GM12892 (cell line): ENCODE data around the gene CRYL1.

ENCODE experiments used
- DNase-seq: peaks from one replicate; pipeline ENCODE4 v3.0.0; 2011; ENCODE audit not compliant: insufficient read length
- FAIRE-seq: peaks from 2 replicates; lab custom pipeline; 2011; peaks lifted over from hg19 to GRCh38; lab: Jason Lieb, UNC
- POLR2A ChIP-seq: IDR thresholded peaks from 2 replicates; pipeline ENCODE4 v1.6.1; 2011; ENCODE audit warnings: low read depth, low read length, control low read depth
- POLR2AphosphoS5 ChIP-seq: IDR thresholded peaks from 2 replicates; pipeline ENCODE4 v1.6.1; 2011; ENCODE audit warnings: low read depth, low read length, control low read depth
- TAF1 ChIP-seq: IDR thresholded peaks from 2 replicates; pipeline ENCODE4 v1.6.1; 2011; ENCODE audit warnings: low read depth, mild to moderate bottlenecking, control low read depth, low read length, borderline replicate concordance

CRYL1 gene

GRCh38 chr13:20559659-20560356 lies 34.2 kb upstream of the CRYL1 start:
- DNase-seq: no peak
- TF ChIP-seq POLR2A (no peak), POLR2AphosphoS5 (no peak), TAF1 (no peak)
- FAIRE-seq: no peak

GRCh38 chr13:20558982-20559381 lies 33.3 kb upstream of the CRYL1 start:
- DNase-seq (no peak), FAIRE-seq (no peak)
- TF ChIP-seq POLR2A: no peak
- no peak for TF ChIP-seq TAF1
- no peak for TF ChIP-seq POLR2AphosphoS5

- DNase-seq: no peak
- TF ChIP-seq TAF1: no peak
- no peak for TF ChIP-seq POLR2AphosphoS5
- TF ChIP-seq POLR2A: no peak
- FAIRE-seq: no peak
Observed at GRCh38 chr13:20553311-20553710, 27.7 kb upstream of the CRYL1 start.

DNA sequence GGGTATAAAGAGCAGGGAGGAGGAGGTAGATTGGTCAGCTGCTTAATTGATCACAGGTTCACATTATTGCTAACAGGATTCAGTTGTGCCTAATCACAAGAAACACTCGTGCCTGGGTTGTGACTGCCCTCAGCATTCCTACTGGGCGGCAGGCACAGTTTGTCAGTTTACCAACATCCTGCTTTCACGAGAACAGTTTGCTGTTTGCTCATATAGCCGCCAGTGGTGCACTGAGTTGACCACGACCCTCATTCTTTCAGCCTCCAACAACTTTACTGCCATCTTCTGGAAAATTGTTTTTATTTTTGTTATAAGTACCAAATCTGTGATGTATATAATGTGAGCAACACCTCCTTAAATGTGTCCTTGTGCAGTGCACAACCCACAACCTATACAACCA lies 25.1 kb upstream of the CRYL1 start:
- DNase-seq: no peak
- no peak for FAIRE-seq
- TF ChIP-seq POLR2AphosphoS5: no peak
- no peak for TF ChIP-seq TAF1
- TF ChIP-seq POLR2A: no peak

DNA sequence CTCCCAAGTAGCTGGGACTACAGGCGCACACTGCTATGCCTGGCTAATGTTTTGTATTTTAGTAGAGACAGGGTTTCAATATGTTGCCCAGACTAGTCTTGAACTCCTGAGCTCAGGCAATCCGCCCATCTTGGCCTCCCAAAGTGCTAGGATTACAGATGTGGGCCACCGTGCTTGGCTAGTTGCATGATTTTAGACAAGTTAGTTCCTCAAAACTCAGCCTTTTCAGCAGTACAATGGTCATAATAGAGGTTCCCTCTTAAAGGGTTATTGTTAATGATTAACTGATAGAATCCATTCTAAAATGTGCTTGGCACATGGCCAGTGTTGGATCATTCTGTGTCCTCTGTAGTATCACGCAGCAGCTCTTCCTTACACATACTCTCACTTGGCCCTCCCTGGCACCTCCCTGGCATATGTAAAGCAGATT lies 21.8 kb upstream of the CRYL1 start:
- no peak for FAIRE-seq

DNA sequence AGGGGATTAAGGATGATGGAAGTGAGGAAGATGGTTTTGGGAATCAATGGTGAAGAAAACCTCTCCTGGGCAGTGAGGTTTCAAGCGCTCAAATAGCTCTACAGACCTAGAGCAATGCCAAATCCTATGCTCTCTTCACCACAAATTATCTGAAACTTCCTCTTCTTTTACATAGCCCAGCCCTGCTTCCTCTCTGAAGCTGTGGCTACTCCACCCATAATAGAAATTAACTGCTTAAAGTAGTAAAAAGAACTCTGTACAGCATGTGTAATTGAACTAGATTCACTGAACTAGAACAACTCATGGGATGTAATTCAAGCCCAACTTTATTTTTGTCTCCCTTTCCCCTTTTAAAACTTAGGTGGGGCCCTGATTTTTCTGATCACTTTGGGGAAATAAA lies 20.9 kb upstream of the CRYL1 start:
- TF ChIP-seq TAF1 (no peak), POLR2A (no peak), POLR2AphosphoS5 (no peak)
- no peak for FAIRE-seq

More for the DNA sequence above, 21.8 kb upstream of the CRYL1 start:
- no peak for DNase-seq
- no peak for TF ChIP-seq POLR2A
- no peak for TF ChIP-seq TAF1
- TF ChIP-seq POLR2AphosphoS5: no peak

GRCh38 chr13:20544201-20544923 lies 18.7 kb upstream of the CRYL1 start:
- FAIRE-seq (peak; percentile 50), DNase-seq (no peak)
- TF ChIP-seq POLR2AphosphoS5 (no peak), POLR2A (no peak), TAF1 (no peak)

More for the DNA sequence above, 20.9 kb upstream of the CRYL1 start:
- DNase-seq: no peak

GRCh38 chr13:20536992-20537391 lies 11.3 kb upstream of the CRYL1 start:
- FAIRE-seq: no peak
- DNase-seq: no peak

DNA sequence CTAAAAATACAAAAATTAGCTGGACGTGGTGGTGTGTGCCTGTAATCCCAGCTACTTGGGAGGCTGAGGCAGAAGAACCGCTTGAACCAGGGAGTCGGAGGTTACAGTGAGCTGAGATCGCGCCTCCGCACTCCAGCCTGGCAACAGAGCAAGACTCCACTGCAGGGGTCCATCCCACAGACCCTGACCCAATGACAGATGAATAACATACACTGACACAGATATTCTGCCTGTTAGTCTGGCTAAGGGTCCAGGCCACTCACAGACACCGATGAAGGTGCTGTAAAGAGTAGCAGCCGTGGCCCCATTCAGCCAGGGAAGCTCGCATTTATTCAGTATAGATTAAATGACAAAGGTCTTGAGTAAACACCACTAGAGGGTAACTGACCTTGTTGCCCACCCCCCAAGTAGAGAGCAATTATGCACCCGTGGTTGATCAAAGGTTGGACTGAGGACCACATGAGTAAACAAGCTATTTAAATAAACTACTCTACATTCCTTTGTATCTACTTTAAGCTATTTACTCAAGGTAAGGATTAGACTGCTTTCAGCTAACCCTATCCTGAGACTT lies 8.5 kb upstream of the CRYL1 start:
- no peak for TF ChIP-seq TAF1
- TF ChIP-seq POLR2AphosphoS5: no peak
- TF ChIP-seq POLR2A: no peak
- no peak for DNase-seq
- no peak for FAIRE-seq

More at GRCh38 chr13:20536992-20537391, 11.3 kb upstream of the CRYL1 start:
- TF ChIP-seq POLR2A (no peak), TAF1 (no peak), POLR2AphosphoS5 (no peak)

DNA sequence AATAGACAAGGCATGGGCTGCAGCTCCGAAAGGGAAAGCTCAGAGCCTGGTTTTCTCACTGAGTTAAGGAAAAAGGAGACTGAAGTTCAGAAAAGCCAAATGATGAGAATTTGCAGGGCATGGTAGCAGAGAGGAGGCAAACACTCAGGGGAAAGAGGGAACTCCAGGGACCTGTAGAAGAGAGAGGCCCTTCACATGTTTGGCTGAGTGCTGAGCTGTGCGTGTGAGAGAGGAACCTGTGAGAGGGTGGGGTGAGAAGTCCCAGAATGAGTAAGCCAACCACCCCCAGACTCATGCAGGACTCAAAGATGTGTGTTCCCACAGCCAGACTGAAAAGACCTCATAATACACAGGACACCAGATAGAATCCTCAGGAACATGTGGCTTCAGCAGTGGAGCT lies 2.8 kb upstream of the CRYL1 start:
- no peak for TF ChIP-seq POLR2A
- TF ChIP-seq TAF1: no peak
- no peak for TF ChIP-seq POLR2AphosphoS5
- FAIRE-seq (no peak), DNase-seq (no peak)

DNA sequence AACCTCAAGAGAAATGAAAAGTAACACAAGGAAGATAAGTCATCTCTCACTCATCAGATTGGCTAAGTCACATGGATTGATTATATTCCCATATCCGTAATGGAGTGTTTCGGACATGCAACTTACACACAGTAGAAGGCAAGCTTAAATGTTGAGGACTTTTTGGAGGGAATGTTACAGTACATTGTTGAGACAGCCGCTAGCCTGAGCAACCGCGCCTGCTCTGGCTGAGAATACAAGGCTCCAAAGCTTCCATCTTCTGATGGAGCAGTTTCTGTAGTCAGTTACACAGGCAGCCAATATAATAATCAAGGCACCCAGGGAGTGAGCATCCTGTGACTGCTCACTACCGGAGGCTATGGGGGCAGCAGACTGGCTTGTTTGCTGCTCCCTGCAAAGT lies 1.0 kb upstream of the CRYL1 start:
- FAIRE-seq (no peak), DNase-seq (no peak)
- TF ChIP-seq POLR2A (no peak), POLR2AphosphoS5 (no peak), TAF1 (no peak)
